Epidermal melanocyte (primary cell): ENCODE results near the gene POU2AF3.

Source experiments
- DNase-seq: peaks from one replicate; pipeline ENCODE4 v3.0.0; 2011; ENCODE audit warnings: low spot score; ENCODE audit not compliant: insufficient read length

The POU2AF3 gene

GRCh38 chr11:111327908-111328624 is 29.7 kb downstream of the POU2AF3 start:
- DNase-seq = no peak

- DNase-seq = no peak
Measured at GRCh38 chr11:111329306-111330204, 31.2 kb downstream of the POU2AF3 start.

- DNase-seq = no peak
Measured at GRCh38 chr11:111330234-111330893, 32.0 kb downstream of the POU2AF3 start.

- no peak for DNase-seq
Measured at GRCh38 chr11:111331711-111332479, 33.5 kb downstream of the POU2AF3 start.

GRCh38 chr11:111334532-111335502 is 36.5 kb downstream of the POU2AF3 start:
- DNase-seq = no peak

- DNase-seq = no peak
Measured at GRCh38 chr11:111335549-111335948, 37.2 kb downstream of the POU2AF3 start.

- DNase-seq = no peak
Measured at GRCh38 chr11:111336062-111336461, 37.7 kb downstream of the POU2AF3 start.

GRCh38 chr11:111336582-111337256 is 38.4 kb downstream of the POU2AF3 start:
- DNase-seq = no peak

GRCh38 chr11:111339758-111340388 is 41.5 kb downstream of the POU2AF3 start:
- DNase-seq = no peak

GRCh38 chr11:111342329-111342728 is 44.0 kb downstream of the POU2AF3 start:
- no peak for DNase-seq

- DNase-seq = no peak
Measured at GRCh38 chr11:111344032-111344431, 45.7 kb downstream of the POU2AF3 start.

- DNase-seq = no peak
Measured at GRCh38 chr11:111347002-111347722, 48.8 kb downstream of the POU2AF3 start.

- DNase-seq = no peak
Measured at GRCh38 chr11:111347723-111348115, 49.4 kb downstream of the POU2AF3 start.

GRCh38 chr11:111348147-111348546 is 49.8 kb downstream of the POU2AF3 start:
- no peak for DNase-seq

- no peak for DNase-seq
Measured at GRCh38 chr11:111349191-111349695, 50.9 kb downstream of the POU2AF3 start.

GRCh38 chr11:111350811-111351210 is 52.5 kb downstream of the POU2AF3 start:
- no peak for DNase-seq

- DNase-seq = no peak
Measured at GRCh38 chr11:111351374-111352055, 53.2 kb downstream of the POU2AF3 start.
